Breast epithelium (tissue), 3 donors: ENCODE data around the gene CBFA2T3.

Experiments used
- POLR2AphosphoS5 ChIP-seq, 3 donors: sonication (generic); formaldehyde crosslinking; IDR thresholded peaks; one replicate each; pipeline ENCODE4 v1.6.1; 2017; ENCODE audit warnings: antibody characterized with exemption in 3 of 3
- TF ChIP-seq, protein P1 (sequence below), 3 donors: fragments of 450-650 bp; IDR thresholded peaks; one replicate each; pipeline ENCODE4 v1.5.1; 2016 to 2017; ENCODE audit warnings: antibody characterized with exemption in 3 of 3, mild to moderate bottlenecking in 3 of 3, moderate library complexity in 3 of 3

GRCh38 chr16:88932929-88933328 is 44.1 kb downstream of the CBFA2T3 start:
- TF ChIP-seq, protein P1, sequence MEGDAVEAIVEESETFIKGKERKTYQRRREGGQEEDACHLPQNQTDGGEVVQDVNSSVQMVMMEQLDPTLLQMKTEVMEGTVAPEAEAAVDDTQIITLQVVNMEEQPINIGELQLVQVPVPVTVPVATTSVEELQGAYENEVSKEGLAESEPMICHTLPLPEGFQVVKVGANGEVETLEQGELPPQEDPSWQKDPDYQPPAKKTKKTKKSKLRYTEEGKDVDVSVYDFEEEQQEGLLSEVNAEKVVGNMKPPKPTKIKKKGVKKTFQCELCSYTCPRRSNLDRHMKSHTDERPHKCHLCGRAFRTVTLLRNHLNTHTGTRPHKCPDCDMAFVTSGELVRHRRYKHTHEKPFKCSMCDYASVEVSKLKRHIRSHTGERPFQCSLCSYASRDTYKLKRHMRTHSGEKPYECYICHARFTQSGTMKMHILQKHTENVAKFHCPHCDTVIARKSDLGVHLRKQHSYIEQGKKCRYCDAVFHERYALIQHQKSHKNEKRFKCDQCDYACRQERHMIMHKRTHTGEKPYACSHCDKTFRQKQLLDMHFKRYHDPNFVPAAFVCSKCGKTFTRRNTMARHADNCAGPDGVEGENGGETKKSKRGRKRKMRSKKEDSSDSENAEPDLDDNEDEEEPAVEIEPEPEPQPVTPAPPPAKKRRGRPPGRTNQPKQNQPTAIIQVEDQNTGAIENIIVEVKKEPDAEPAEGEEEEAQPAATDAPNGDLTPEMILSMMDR (IDR thresholded peaks at IDR 0.05), result no peak
- TF ChIP-seq POLR2AphosphoS5 (IDR thresholded peaks at IDR 0.05), result no peak
